Measurements from ENCODE around the gene CCDC71L. TPM values are rescaled to one million over a fixed set of nuclear protein-coding genes. Genes with fewer than 3 reads are reported as not detected.

CCDC71L gene
- total and polyA plus RNA-seq, 4 donors = 8.5 to 47.6 (median 23.4) TPM

DNA sequence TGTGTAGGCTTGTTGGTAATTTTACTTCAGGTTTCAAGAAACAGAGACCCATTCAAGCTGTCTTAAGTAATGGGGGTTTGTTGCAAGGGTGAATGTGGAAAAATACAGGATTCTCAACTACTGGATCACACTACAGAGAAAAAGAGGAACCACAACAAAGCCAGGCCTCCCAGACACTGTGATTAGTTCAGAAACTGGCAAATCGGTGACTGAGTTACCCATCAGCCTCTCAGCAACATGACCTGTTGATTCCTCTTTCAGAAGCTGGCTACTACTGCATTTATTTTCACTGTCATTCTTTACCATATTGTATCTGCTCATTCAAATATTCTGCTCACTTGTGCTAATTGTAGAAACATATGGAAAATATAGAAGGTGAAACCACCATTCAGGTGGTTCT is 16.0 kb downstream of the CCDC71L start:
- Histone ChIP-seq H3K36me3 (ENCODE audit: control insufficient read depth in 4 of 4, insufficient read depth in 4 of 4, low read length in 4 of 4) (no peaks in the 10 kb centered on the region), H3K27me3 (ENCODE audit: control insufficient read depth in 3 of 3, insufficient read depth in 3 of 3, low read length in 2 of 3) (no peaks in the 10 kb centered on the region), H3K9me3 (ENCODE audit: control insufficient read depth in 4 of 4, insufficient read depth in 3 of 4, low read length in 3 of 4) (peaks cover 0 to 2% (median 0%) of the 10 kb centered on the region in 4 donors), H3K4me1 (ENCODE audit: control insufficient read depth in 5 of 5, insufficient read depth in 5 of 5, low read length in 5 of 5) (no peaks in the 10 kb centered on the region), H3K27ac (ENCODE audit: low read depth in 1 of 2, low read length in 1 of 2) (no peak overlapping the region), H3K4me3 (no peak overlapping the region), H3K9ac (ENCODE audit: insufficient read depth in 1 of 2, low read length in 2 of 2) (no peak overlapping the region)
- ATAC-seq (ENCODE audit: insufficient read depth, low FRiP score) = no peak
- no peak for DNase-seq
- TF ChIP-seq, protein P1, sequence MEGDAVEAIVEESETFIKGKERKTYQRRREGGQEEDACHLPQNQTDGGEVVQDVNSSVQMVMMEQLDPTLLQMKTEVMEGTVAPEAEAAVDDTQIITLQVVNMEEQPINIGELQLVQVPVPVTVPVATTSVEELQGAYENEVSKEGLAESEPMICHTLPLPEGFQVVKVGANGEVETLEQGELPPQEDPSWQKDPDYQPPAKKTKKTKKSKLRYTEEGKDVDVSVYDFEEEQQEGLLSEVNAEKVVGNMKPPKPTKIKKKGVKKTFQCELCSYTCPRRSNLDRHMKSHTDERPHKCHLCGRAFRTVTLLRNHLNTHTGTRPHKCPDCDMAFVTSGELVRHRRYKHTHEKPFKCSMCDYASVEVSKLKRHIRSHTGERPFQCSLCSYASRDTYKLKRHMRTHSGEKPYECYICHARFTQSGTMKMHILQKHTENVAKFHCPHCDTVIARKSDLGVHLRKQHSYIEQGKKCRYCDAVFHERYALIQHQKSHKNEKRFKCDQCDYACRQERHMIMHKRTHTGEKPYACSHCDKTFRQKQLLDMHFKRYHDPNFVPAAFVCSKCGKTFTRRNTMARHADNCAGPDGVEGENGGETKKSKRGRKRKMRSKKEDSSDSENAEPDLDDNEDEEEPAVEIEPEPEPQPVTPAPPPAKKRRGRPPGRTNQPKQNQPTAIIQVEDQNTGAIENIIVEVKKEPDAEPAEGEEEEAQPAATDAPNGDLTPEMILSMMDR (IDR thresholded peaks at IDR 0.05; ENCODE audit: control extremely low read depth, extremely low read depth) = no peak
- 10 to 32% methylated on average over 1 of the region's 1 CpG for WGBS, 2 donors

DNA sequence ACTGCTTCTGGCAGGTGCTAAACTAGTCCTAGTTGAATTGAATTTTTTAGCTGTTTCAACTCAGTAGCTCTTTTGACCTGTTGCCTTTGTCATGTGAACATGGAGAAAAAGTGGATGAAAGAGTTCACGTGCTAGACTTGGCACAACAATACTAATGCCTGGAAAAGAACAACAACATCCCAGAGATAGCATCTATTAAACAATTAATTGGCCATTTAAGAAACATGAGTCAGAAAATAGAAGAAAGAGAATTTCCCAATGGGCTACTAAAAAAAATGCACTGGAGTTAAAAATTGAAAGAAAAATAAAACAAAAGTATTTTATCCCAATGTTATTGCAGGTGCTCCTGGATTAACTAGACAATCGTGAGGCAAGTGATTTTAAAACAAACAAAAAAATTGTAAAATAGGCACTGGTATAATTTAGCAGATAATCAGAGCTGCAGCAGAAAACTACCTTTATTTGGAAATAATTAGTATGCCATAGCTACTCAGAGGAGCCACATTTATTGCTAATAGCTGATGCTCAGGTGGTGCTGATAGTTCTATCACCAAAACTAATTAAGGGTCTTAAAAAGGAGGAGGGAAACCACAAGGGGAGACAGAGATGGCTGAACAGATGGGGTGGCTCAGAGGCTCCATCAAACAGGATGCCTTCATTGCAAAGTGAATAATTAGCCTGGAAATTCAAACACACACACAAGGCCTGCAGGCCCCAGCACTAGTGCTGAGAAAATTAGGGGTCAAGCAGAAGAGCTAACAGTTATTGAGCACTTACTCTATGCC is 17.6 kb downstream of the CCDC71L start:
- no peaks in the 10 kb centered on the region for H3K27me3 ChIP-seq (ENCODE audit: control insufficient read depth in 3 of 3, insufficient read depth in 3 of 3, low read length in 2 of 3)
- WGBS, 2 donors = 65 to 86% methylated on average over 2 of the region's 2 CpGs
- no peak overlapping the region for H3K4me3 ChIP-seq
- TF ChIP-seq, protein P1 (IDR thresholded peaks at IDR 0.05; ENCODE audit: control extremely low read depth, extremely low read depth) = no peak
- no peak for ATAC-seq (ENCODE audit: insufficient read depth, low FRiP score)
- no peak for DNase-seq
- H3K27ac ChIP-seq (ENCODE audit: low read depth in 1 of 2, low read length in 1 of 2) = no peak overlapping the region
- peaks cover 0 to 2% (median 0%) of the 10 kb centered on the region in 4 donors for H3K9me3 ChIP-seq (ENCODE audit: control insufficient read depth in 4 of 4, insufficient read depth in 3 of 4, low read length in 3 of 4)
- H3K36me3 ChIP-seq (ENCODE audit: control insufficient read depth in 4 of 4, insufficient read depth in 4 of 4, low read length in 4 of 4) = no peaks in the 10 kb centered on the region
- no peak overlapping the region for H3K9ac ChIP-seq (ENCODE audit: insufficient read depth in 1 of 2, low read length in 2 of 2)
- no peaks in the 10 kb centered on the region for H3K4me1 ChIP-seq (ENCODE audit: control insufficient read depth in 5 of 5, insufficient read depth in 5 of 5, low read length in 5 of 5)

DNA sequence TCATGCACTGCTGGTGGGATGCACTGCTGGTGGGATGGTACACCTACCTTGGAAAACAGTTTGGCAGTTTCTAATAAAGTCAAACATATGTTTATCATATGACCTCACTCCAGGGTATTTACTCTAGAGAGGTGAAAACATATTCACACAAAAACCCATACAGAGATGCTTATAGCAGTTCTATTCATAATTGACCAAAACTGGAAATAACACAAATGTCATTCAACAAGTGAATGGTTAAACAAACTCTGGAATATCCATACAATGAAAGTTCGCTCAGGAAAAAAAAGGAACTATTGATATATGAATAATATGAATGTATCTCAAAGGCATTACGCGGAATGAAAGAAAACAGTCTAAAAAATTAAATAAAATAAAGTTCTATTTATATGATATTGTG is 19.5 kb downstream of the CCDC71L start:
- H3K36me3 ChIP-seq (ENCODE audit: control insufficient read depth in 4 of 4, insufficient read depth in 4 of 4, low read length in 4 of 4) = no peaks in the 10 kb centered on the region
- ATAC-seq (ENCODE audit: insufficient read depth, low FRiP score) = no peak
- H3K4me1 ChIP-seq (ENCODE audit: control insufficient read depth in 5 of 5, insufficient read depth in 5 of 5, low read length in 5 of 5) = no peaks in the 10 kb centered on the region
- H3K4me3 ChIP-seq = no peak overlapping the region
- 95% methylated on average over 3 of the region's 3 CpGs for WGBS, 2 donors
- TF ChIP-seq, protein P1 (IDR thresholded peaks at IDR 0.05; ENCODE audit: control extremely low read depth, extremely low read depth) = no peak
- no peak overlapping the region for H3K9ac ChIP-seq (ENCODE audit: insufficient read depth in 1 of 2, low read length in 2 of 2)
- H3K27me3 ChIP-seq (ENCODE audit: control insufficient read depth in 3 of 3, insufficient read depth in 3 of 3, low read length in 2 of 3) = no peaks in the 10 kb centered on the region
- H3K9me3 ChIP-seq (ENCODE audit: control insufficient read depth in 4 of 4, insufficient read depth in 3 of 4, low read length in 3 of 4) = peaks cover 0 to 1% (median 0%) of the 10 kb centered on the region in 4 donors
- no peak for DNase-seq
- H3K27ac ChIP-seq (ENCODE audit: low read depth in 1 of 2, low read length in 1 of 2) = no peak overlapping the region
